Activated CD4-positive, alpha-beta T cell treated with anti-CD3 and anti-CD28 coated beads for 36 hours (primary cell): ENCODE results near the gene POLD1. TPM values are rescaled to one million over a fixed set of nuclear protein-coding genes. Genes with fewer than 3 reads are reported as not detected.

Source experiments
- ATAC-seq: fragments of 200-7000 bp; cut with Tn5 transposase; one replicate; pipeline ENCODE4 v1.10.0; 2021; ENCODE audit warnings: mild to moderate bottlenecking, moderate library complexity
- CTCF ChIA-PET: fragments of 350-600 bp; sonication (Branson Sonifier 250); formaldehyde crosslinking; loops from one replicate; lab custom pipeline; 2021; ENCODE audit warnings: antibody characterized with exemption; lab: Charles Lee
- POLR2A ChIA-PET: fragments of 350-600 bp; sonication (Branson Sonifier 250); formaldehyde crosslinking; loops from one replicate; lab custom pipeline; 2021; ENCODE audit warnings: antibody characterized with exemption, inconsistent platforms; lab: Charles Lee
- DNase-seq: peaks from one replicate; pipeline ENCODE4 v3.0.0-alpha.2; 2020
- H3K27ac Mint-ChIP-seq: one replicate; pipeline ENCODE4 v1.8.0; 2021; ENCODE audit warnings: mixed read lengths
- H3K27me3 Mint-ChIP-seq: one replicate; pipeline ENCODE4 v1.8.0; 2021; ENCODE audit warnings: mixed read lengths
- H3K36me3 Mint-ChIP-seq: one replicate; pipeline ENCODE4 v1.8.0; 2021; ENCODE audit warnings: low read depth, mixed read lengths
- H3K4me1 Mint-ChIP-seq: one replicate; pipeline ENCODE4 v1.8.0; 2021; ENCODE audit warnings: mixed read lengths
- H3K4me3 Mint-ChIP-seq: one replicate; pipeline ENCODE4 v1.8.0; 2021; ENCODE audit warnings: mild to moderate bottlenecking, moderate library complexity, mixed read lengths
- H3K9me3 Mint-ChIP-seq: one replicate; pipeline ENCODE4 v1.8.0; 2021; ENCODE audit warnings: low read depth, mixed read lengths
- intact Hi-C, 2 experiments: fragments of 100-400 bp; cut with DNase I in 1 of 2; cut with micrococcal nuclease in 1 of 2; formaldehyde crosslinking; loops; one replicate each; pipeline versions ENCODE4 v1.14.2 to v1.15.1; 2022 to 2024; cut with DNase I, micrococcal nuclease
- total RNA-seq, 2 experiments: library from RNA; stranded (reverse); gene quantifications; one replicate each; pipeline ENCODE4 v1.2.3, GENCODE V29; 2021

Gene POLD1
- total RNA-seq, 2 experiments from 2014 or later, result 220 to 227 TPM

- Mint-ChIP-seq H3K27me3 (no peaks in the 10 kb centered on the region), H3K4me3 (no peak overlapping the region), H3K27ac (no peak overlapping the region), H3K4me1 (no peaks in the 10 kb centered on the region), H3K9me3 (no peaks in the 10 kb centered on the region), H3K36me3 (peaks cover 40% of the 10 kb centered on the region)
- DNase-seq (no peak), ATAC-seq (no peak)
- ChIA-PET POLR2A (no interaction called here), CTCF (no interaction called here)
- intact Hi-C loops, result no loop called here
Measured at GRCh38 chr19:50413096-50413495, 28.9 kb downstream of the POLD1 start.

- Mint-ChIP-seq H3K27ac (no peak overlapping the region), H3K4me3 (no peak overlapping the region), H3K4me1 (no peaks in the 10 kb centered on the region), H3K27me3 (no peaks in the 10 kb centered on the region), H3K36me3 (peaks cover 43% of the 10 kb centered on the region), H3K9me3 (no peaks in the 10 kb centered on the region)
- ChIA-PET POLR2A (interaction anchor here (0.6 kb wide), 1 partner anchor 75 kb away, joined by 3 read pairs; no protein-coding TSS in a partner anchor), CTCF (interaction anchor here (0.6 kb wide), 2 partner anchors 40 to 51 kb away, joined by 3 to 4 read pairs; no protein-coding TSS in a partner anchor)
- DNase-seq (no peak), ATAC-seq (no peak)
- intact Hi-C loops, result no loop called here
Measured at GRCh38 chr19:50413531-50413930, 29.4 kb downstream of the POLD1 start.

- Mint-ChIP-seq H3K36me3 (peaks cover 38% of the 10 kb centered on the region), H3K4me3 (no peak overlapping the region), H3K4me1 (peaks cover 9% of the 10 kb centered on the region), H3K27me3 (peaks cover 8% of the 10 kb centered on the region), H3K9me3 (no peaks in the 10 kb centered on the region), H3K27ac (no peak overlapping the region)
- ChIA-PET POLR2A (no interaction called here), CTCF (interaction anchor here (0.6 to 1.3 kb wide), 6 partner anchors 12 to 131 kb away, joined by 3 to 11 read pairs (median 4); partner anchors contain the start of gene POLD1)
- intact Hi-C loops, result loop anchor here (1.0 to 2.0 kb wide), 3 partner anchors 46 to 58 kb away; no protein-coding TSS in a partner anchor
- ATAC-seq, result peak; percentile 83
- peak; percentile 87 for DNase-seq
Measured at GRCh38 chr19:50414864-50415660, 30.9 kb downstream of the POLD1 start.

- Mint-ChIP-seq H3K4me1 (peaks cover 12% of the 10 kb centered on the region), H3K27me3 (peaks cover 13% of the 10 kb centered on the region), H3K9me3 (no peaks in the 10 kb centered on the region), H3K36me3 (peaks cover 32% of the 10 kb centered on the region), H3K4me3 (no peak overlapping the region), H3K27ac (no peak overlapping the region)
- DNase-seq (no peak), ATAC-seq (no peak)
- intact Hi-C loops, result loop anchor here in 1 of 2 experiments (2.0 kb wide), 1 partner anchor 47 kb away; no protein-coding TSS in a partner anchor
- CTCF ChIA-PET, result interaction anchor here (0.6 to 1.3 kb wide), 5 partner anchors 30 to 130 kb away, joined by 3 to 11 read pairs (median 4); partner anchors contain the start of gene POLD1
- POLR2A ChIA-PET, result no interaction called here
Measured at GRCh38 chr19:50415661-50416033, 31.5 kb downstream of the POLD1 start.

- Mint-ChIP-seq H3K27ac (no peak overlapping the region), H3K36me3 (peaks cover 28% of the 10 kb centered on the region), H3K9me3 (no peaks in the 10 kb centered on the region), H3K4me1 (peaks cover 12% of the 10 kb centered on the region), H3K4me3 (no peak overlapping the region), H3K27me3 (peaks cover 17% of the 10 kb centered on the region)
- ChIA-PET POLR2A (no interaction called here), CTCF (interaction anchor here (0.9 kb wide), 1 partner anchor 29 kb away, joined by 3 read pairs; no protein-coding TSS in a partner anchor)
- intact Hi-C loops, result no loop called here
- no peak for ATAC-seq
- DNase-seq, result no peak
Measured at GRCh38 chr19:50416034-50416977, 32.2 kb downstream of the POLD1 start.

- Mint-ChIP-seq H3K27me3 (peaks cover 19% of the 10 kb centered on the region), H3K9me3 (no peaks in the 10 kb centered on the region), H3K27ac (no peak overlapping the region), H3K4me3 (no peak overlapping the region), H3K36me3 (peaks cover 20% of the 10 kb centered on the region), H3K4me1 (peaks cover 12% of the 10 kb centered on the region)
- intact Hi-C loops, result no loop called here
- no peak for DNase-seq
- no peak for ATAC-seq
- ChIA-PET POLR2A (no interaction called here), CTCF (interaction anchor here (0.7 kb wide), 1 partner anchor 101 kb away, joined by 3 read pairs; no protein-coding TSS in a partner anchor)
Measured at GRCh38 chr19:50417111-50418081, 33.2 kb downstream of the POLD1 start.

- H3K4me1 Mint-ChIP-seq, result peaks cover 12% of the 10 kb centered on the region
Measured at GRCh38 chr19:50418176-50419021, 34.3 kb downstream of the POLD1 start, which contains the start of gene SPIB. SPIB (plus strand) TSS chr19:50418938; CDS start chr19:50418963, 25 bp downstream.

GRCh38 chr19:50419022-50419579 is 35.0 kb downstream of the POLD1 start:
- ATAC-seq, result no peak
- no peak overlapping the region for H3K27ac Mint-ChIP-seq
- peaks cover 12% of the 10 kb centered on the region for H3K4me1 Mint-ChIP-seq
- CTCF ChIA-PET, result interaction anchor here (0.6 to 1.1 kb wide), 3 partner anchors 21 to 743 kb away, joined by 3 read pairs; no protein-coding TSS in a partner anchor
- peaks cover 12% of the 10 kb centered on the region for H3K36me3 Mint-ChIP-seq
- POLR2A ChIA-PET, result no interaction called here
- intact Hi-C loops, result no loop called here
- peaks cover 19% of the 10 kb centered on the region for H3K27me3 Mint-ChIP-seq
- no peak for DNase-seq
- H3K9me3 Mint-ChIP-seq, result no peaks in the 10 kb centered on the region
- no peak overlapping the region for H3K4me3 Mint-ChIP-seq

More at GRCh38 chr19:50418176-50419021, 34.3 kb downstream of the POLD1 start, which contains the start of gene SPIB:
- DNase-seq (no peak), ATAC-seq (no peak)
- H3K27me3 Mint-ChIP-seq, result peaks cover 19% of the 10 kb centered on the region
- H3K4me3 Mint-ChIP-seq, result no peak within 1 kb of the TSS
- H3K27ac Mint-ChIP-seq, result no peak within 1 kb of the TSS
- no peaks in the 10 kb centered on the region for H3K9me3 Mint-ChIP-seq
- ChIA-PET CTCF (interaction anchor here (0.6 to 1.1 kb wide), 3 partner anchors 22 to 744 kb away, joined by 3 read pairs; no protein-coding TSS in a partner anchor), POLR2A (no interaction called here)
- peaks cover 12% of the 10 kb centered on the region for H3K36me3 Mint-ChIP-seq
- intact Hi-C loops, result no loop called here

- Mint-ChIP-seq H3K4me3 (no peak overlapping the region), H3K27ac (no peak overlapping the region), H3K4me1 (peaks cover 12% of the 10 kb centered on the region), H3K27me3 (peaks cover 19% of the 10 kb centered on the region), H3K9me3 (no peaks in the 10 kb centered on the region), H3K36me3 (peaks cover 8% of the 10 kb centered on the region)
- no peak for ATAC-seq
- ChIA-PET CTCF (interaction anchor here (1.1 kb wide), 1 partner anchor 183 kb away, joined by 3 read pairs; no protein-coding TSS in a partner anchor), POLR2A (no interaction called here)
- intact Hi-C loops, result no loop called here
- DNase-seq, result no peak
Measured at GRCh38 chr19:50419580-50420035, 35.5 kb downstream of the POLD1 start.
